HAP-1 (cell line): Measurements from ENCODE around the gene DRC3.

Experiments used
- DNase-seq, 2 experiments: peaks; one replicate each; pipeline ENCODE4 v3.0.0-alpha.2; 2016 to 2020; ENCODE audit warnings: low spot score in 2 of 2
- H3K27me3 ChIP-seq: fragments of 250-450 bp; sonication (Bioruptor Pico); 2 replicates; pipeline ENCODE4 v1.5.1; 2020; ENCODE audit warnings: low read depth, mild to moderate bottlenecking, moderate library complexity
- H3K36me3 ChIP-seq: fragments of 250-450 bp; sonication (Bioruptor Pico); replicated peaks from 2 replicates; pipeline ENCODE4 v1.5.1; 2020; ENCODE audit warnings: mild to moderate bottlenecking
- H3K4me1 ChIP-seq: fragments of 250-450 bp; sonication (Bioruptor Pico); 2 replicates; pipeline ENCODE4 v1.5.1; 2020; ENCODE audit warnings: mild to moderate bottlenecking
- H3K4me3 ChIP-seq: fragments of 250-450 bp; sonication (Bioruptor Pico); 2 replicates; pipeline ENCODE4 v1.5.1; 2020; ENCODE audit warnings: mild to moderate bottlenecking, moderate library complexity
- H3K9me3 ChIP-seq: fragments of 250-450 bp; sonication (Bioruptor Pico); 2 replicates; pipeline ENCODE4 v1.5.1; 2020; ENCODE audit warnings: mild to moderate bottlenecking, moderate library complexity
- in situ Hi-C: fragments of 300-500 bp; cut with MboI; formaldehyde crosslinking; loops from 3 replicates; pipeline ENCODE4 v1.14.3; 2020; ENCODE audit warnings: low sequenced_read_pairs, inconsistent platforms, mixed read lengths

Gene DRC3

DNA sequence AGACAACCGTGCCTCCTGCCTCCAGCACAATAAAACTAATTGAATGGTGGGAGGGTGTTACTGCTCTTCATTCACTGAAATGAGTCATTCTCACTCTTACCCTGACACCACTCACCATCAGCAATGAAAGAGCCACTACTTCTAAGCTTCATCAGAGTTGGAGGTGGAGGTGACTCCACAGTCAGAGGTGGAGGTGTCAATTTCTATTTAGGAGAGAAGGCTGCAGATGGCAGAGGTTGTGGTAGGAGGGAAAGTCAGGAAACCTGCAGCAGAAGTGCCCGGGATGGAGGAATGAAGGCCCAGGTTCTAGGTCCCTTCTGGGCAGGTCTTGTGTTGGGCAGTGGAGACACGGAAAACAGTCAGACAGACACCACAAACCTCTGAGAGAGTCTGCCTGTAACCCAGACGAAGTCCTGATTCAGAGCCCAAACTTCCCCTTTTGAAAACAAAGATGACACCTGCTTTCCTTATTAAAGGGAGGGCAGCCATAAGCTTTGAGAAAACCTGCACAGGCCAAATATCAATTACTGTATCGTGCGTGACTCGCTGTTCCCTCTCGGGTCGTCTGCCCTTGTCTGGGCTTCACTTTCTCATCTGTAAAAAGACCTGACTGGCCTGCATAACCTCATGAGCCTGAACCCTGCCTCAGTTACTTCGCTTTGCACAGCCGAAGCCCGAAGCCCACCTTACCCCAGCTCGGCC lies 65.6 kb downstream of the DRC3 start:
- Histone ChIP-seq H3K9me3 (no peaks in the 10 kb centered on the region), H3K4me3 (peak overlapping the region; percentile 78), H3K27me3 (no peaks in the 10 kb centered on the region), H3K36me3 (no peaks in the 10 kb centered on the region), H3K4me1 (peaks cover 15% of the 10 kb centered on the region)
- in situ Hi-C loops, result loop anchor here (10.0 kb wide), 2 partner anchors 213 to 363 kb away; no protein-coding TSS in a partner anchor
- no peak for DNase-seq

DNA sequence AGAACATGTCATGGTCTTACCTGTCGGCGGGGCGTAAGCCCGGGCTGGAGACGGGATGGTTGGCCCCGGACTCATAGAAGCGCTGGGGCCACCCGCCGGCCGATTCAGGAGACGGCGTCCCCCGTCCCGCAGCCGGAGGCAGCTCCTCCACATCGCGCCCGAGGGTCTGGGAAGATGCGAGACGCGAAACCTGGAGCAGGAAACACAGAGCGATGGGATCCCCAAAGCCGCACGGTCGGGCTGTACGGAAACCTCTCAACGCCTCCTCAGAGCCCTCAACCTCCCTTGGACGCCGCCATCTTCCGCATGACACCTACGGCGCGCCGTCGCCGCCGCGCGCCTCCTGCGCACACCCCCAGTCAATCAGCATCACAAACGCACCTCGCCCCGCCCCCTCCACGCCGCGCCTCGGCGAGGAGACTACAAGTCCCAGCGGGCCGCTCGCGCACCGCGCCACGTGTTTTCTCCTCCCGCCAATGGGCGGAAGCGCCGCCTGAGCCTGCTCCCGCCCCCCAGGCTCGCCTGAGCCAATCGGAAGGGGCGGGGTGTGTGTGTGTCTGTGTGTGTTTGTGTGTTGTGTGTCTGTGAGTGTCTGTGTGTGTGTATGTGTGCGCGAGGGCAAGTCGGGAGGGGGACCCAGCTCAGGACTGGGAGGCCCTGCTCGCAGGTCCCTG lies 66.3 kb downstream of the DRC3 start, which contains the start of the genes ATPAF2 and GID4:
TSS of gene ATPAF2 (minus strand) at position 308 of the 674 bp plus-strand sequence. CDS start at position 153, 155 bp downstream.
TSS of gene GID4 (plus strand) at position 548 of the 674 bp plus-strand sequence. CDS start at position 605, 57 bp downstream.
- Histone ChIP-seq H3K4me3 (peak within 1 kb of the TSS; percentile 78), H3K4me1 (peaks cover 15% of the 10 kb centered on the region), H3K27me3 (no peaks in the 10 kb centered on the region), H3K36me3 (no peaks in the 10 kb centered on the region), H3K9me3 (no peaks in the 10 kb centered on the region)
- in situ Hi-C loops, result loop anchor here (10.0 kb wide), 2 partner anchors 214 to 364 kb away; no protein-coding TSS in a partner anchor
- DNase-seq, result peak; percentile 96 to 100

DNA sequence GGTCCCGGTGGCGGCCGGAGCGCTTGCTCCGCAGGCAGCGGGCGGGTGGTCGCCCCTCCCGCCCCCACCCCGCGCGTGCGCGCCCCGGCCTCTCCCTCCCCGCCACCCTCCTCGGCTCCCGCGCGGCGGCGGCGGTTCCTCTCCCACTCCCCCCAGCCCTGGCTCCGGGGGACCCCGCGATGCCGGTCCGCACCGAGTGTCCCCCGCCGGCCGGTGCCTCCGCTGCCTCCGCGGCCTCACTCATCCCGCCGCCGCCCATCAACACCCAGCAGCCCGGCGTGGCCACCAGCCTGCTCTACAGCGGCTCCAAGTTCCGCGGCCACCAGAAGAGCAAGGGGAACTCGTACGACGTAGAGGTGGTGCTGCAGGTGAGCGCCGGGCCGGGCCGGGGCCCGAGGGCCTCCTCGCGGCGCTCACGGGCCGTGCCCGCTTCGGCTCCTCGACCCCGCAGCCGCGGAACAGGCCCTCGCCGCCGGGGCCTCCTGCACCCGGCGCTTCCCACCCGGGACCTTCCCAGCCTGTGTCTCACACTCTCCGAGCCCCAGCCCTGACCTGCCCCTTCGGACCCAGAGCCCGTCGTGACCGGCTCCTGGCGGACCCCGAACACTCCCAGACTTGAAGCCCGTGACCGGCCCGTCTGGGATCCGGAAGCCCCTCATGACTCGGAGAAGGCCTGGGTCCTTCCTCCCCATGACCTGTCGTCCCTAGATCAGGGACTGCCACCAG lies 67.0 kb downstream of the DRC3 start:
- Histone ChIP-seq H3K9me3 (no peaks in the 10 kb centered on the region), H3K36me3 (no peaks in the 10 kb centered on the region), H3K4me1 (peaks cover 15% of the 10 kb centered on the region), H3K27me3 (no peaks in the 10 kb centered on the region), H3K4me3 (peak overlapping the region; percentile 78)
- DNase-seq, result peak in 1 of 2 experiments; percentile 53
- in situ Hi-C loops, result loop anchor here (10.0 kb wide), 2 partner anchors 215 to 365 kb away; no protein-coding TSS in a partner anchor

DNA sequence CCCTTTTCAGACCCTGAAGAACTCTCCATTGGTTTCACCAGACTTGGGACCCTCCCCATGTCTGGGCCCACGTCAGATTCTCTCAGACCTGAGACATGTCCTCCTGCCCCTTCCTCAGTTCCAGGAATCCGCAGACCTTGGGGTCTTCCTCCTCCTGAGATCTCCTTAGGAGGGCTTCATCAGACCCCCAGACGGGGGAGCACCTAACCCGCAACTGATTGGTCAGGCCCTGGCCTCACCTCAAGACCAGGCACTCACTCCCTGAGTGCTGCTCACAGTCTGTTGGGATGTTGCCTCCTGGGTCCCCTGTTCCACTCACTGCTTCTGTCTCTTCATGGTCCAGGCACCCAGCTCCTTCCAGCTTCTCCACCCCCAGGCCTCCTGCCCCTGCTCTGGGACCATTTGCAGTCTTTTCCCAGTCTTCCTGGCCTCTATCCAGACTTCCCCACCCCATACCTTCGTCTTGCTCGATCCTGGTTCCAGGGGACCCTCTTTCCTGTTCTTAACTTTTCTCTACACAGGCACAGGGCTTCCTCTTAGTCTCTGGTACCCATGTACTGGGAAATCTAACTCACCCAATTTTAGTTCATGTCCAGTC lies 67.7 kb downstream of the DRC3 start:
- Histone ChIP-seq H3K4me3 (peak overlapping the region; percentile 78), H3K9me3 (no peaks in the 10 kb centered on the region), H3K27me3 (no peaks in the 10 kb centered on the region), H3K4me1 (peaks cover 15% of the 10 kb centered on the region), H3K36me3 (peaks cover 2% of the 10 kb centered on the region; the same call in 1 of the 2 replicates)
- in situ Hi-C loops, result no loop called here
- no peak for DNase-seq

DNA sequence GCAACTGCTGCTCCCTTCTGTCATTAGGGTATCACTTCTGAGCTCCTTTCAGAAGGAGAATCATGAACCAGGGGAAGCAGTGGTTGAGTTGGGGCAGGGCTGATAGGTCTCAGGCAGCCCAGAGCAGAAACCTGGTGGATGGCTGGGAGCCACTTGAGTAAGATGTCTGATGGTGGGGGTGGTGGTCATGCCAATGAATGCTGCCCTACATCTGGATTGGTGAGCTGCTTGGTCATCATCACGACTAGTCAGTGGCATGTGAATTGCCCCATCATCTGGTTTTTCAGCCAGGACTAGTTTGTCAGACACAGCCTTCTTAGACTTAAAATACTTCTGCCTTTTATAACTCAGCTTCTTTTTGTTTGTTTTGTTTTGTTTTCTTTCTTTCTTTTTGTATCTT lies 69.1 kb downstream of the DRC3 start:
- Histone ChIP-seq H3K9me3 (no peaks in the 10 kb centered on the region), H3K4me3 (no peak overlapping the region), H3K27me3 (no peaks in the 10 kb centered on the region), H3K36me3 (peaks cover 2% of the 10 kb centered on the region; the same call in 1 of the 2 replicates), H3K4me1 (peaks cover 15% of the 10 kb centered on the region)
- DNase-seq, result no peak
- in situ Hi-C loops, result no loop called here

DNA sequence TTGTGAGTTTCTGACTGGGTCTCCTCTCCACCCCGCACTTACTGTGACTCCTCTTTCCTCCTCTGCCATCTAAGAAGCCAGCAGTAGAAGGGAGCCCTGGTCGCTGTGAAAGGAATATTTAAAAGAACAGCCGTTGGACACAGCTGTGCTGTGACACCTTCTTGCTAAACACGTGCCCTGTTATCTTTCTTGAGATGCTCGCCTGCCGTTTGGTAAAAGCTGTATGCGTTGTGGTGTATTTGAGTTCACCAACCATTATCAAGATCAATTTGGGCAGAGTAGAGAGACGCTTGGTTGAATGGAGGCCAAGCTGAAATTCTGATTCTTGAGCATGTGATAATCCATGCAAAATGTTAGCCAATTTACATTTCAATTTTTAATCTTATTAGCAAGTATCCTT lies 70.3 kb downstream of the DRC3 start:
- Histone ChIP-seq H3K36me3 (peaks cover 10% of the 10 kb centered on the region), H3K9me3 (no peaks in the 10 kb centered on the region), H3K4me3 (no peak overlapping the region), H3K4me1 (peaks cover 9% of the 10 kb centered on the region), H3K27me3 (no peaks in the 10 kb centered on the region)
- DNase-seq, result no peak
- in situ Hi-C loops, result no loop called here

DNA sequence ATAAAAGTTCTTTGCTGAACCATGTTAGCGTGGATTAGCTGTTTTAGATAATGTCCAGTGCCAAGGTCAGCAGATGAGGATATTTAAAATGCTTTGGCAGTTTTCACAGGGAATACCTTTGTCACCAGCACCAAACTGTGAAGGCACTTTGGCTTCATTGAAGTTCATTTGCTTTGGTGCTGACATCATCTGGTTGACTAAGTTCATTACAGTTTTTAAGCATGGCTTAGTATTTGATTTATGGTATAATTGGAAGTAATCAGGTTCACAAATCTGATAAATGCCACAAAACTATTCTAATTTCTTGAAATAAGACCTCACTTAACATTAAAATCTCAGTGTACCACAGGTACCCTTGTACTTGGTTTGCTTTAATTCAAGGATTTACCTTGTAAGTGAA lies 70.8 kb downstream of the DRC3 start:
- Histone ChIP-seq H3K9me3 (no peaks in the 10 kb centered on the region), H3K4me3 (no peak overlapping the region), H3K27me3 (no peaks in the 10 kb centered on the region), H3K36me3 (peaks cover 10% of the 10 kb centered on the region), H3K4me1 (peaks cover 9% of the 10 kb centered on the region)
- DNase-seq, result peak in 1 of 2 experiments; percentile 36
- in situ Hi-C loops, result no loop called here

DNA sequence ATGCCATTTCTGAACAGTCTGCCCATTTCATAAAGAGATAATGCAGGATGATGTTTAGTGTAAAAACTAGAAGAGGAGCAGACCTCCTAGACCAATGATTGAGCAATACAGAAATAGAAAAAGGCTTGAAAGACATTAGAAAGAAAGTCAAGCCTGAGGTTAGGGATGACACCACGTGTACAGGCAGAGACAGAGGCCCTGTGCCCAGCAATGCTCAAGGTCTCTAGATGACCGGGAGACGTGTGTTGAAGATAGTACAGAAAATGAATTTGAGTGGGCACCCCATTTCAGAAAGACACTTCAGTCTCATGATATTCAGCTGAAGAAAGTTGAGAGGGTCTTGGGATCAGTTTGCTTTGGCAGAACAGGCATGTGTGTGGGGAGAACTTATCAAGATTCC lies 71.9 kb downstream of the DRC3 start:
- peaks cover 9% of the 10 kb centered on the region for H3K4me1 ChIP-seq
- no peaks in the 10 kb centered on the region for H3K9me3 ChIP-seq
- H3K36me3 ChIP-seq, result peaks cover 10% of the 10 kb centered on the region
- no peaks in the 10 kb centered on the region for H3K27me3 ChIP-seq
- no peak for DNase-seq
- in situ Hi-C loops, result no loop called here
- H3K4me3 ChIP-seq, result no peak overlapping the region

DNA sequence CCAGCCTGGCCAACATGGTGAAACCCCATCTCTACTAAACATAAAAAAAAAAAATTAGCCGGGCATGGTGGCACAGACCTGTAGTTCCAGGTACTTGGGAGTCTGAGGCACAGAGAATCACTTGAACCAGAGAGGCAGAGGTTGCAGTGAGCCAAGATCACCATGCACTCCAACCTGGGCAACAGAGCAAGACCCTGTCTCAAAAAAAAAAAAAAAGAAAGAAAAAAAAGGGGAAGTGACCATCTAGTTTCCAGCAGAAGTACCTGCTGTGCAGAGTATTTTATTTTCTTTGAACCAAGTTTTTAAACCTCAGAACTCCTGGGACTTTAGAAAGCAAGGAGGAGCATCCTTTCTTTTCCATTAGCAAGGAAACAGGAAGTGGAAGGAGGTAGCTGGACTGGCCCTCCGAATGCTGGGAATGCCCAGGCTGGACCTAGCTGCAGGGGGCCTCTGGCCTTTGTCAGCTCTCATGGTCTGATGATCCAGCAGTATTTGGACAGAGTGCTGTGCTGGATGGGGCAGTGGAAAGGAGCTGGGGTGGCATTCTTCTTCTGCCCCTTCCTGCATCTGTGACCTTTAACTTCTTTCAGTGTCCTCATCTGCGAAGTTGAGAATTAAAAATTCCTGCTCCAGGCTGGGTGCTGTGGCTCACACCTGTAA lies 73.2 kb downstream of the DRC3 start:
- H3K4me1 ChIP-seq, result peaks cover 1% of the 10 kb centered on the region
- DNase-seq, result no peak
- H3K9me3 ChIP-seq, result no peaks in the 10 kb centered on the region
- no peaks in the 10 kb centered on the region for H3K27me3 ChIP-seq
- in situ Hi-C loops, result no loop called here
- H3K4me3 ChIP-seq, result no peak overlapping the region
- peaks cover 10% of the 10 kb centered on the region for H3K36me3 ChIP-seq

DNA sequence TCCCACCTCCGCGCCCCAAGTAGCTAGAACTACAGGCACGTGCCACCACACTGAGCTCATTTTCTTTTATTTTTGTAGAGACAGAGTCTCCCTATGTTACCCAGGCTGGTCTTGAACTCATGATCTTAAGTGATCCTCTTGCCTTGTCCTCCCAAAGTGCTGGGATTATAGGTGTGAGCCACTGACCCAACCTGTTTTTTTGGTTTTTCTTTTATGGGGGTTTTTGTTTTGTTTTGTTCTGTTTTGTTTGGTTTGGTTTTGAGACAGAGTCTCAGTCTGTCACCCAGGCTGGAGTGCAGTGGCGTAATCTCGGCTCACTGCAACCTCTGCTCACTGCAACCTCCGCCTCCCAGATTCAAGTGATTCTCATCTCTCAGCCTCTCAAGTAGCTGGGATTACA lies 82.9 kb downstream of the DRC3 start:
- Histone ChIP-seq H3K9me3 (no peaks in the 10 kb centered on the region), H3K36me3 (peaks cover 19% of the 10 kb centered on the region), H3K27me3 (no peaks in the 10 kb centered on the region), H3K4me3 (no peak overlapping the region), H3K4me1 (no peaks in the 10 kb centered on the region)
- in situ Hi-C loops, result no loop called here
- DNase-seq, result no peak

DNA sequence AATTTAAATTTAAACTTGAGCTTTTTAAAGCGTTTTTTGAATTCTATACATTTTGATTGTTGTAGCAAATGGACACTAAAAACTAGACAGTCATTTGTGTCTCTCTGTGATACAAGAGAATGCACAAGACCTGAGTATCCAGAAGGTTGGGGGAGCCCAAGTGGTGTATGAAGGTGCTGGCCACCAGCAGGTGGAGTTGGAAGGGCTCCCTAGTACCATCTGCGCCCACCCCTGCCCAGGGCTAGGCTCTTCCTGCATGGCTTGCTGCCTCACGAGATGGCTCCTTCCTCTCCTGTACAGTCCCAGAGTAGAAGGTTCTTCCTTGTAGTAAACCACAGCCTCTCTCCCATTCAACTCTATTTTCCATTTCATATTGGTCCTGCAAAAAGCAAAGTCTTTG lies 83.6 kb downstream of the DRC3 start:
- no peaks in the 10 kb centered on the region for H3K9me3 ChIP-seq
- H3K4me3 ChIP-seq, result no peak overlapping the region
- no peaks in the 10 kb centered on the region for H3K4me1 ChIP-seq
- H3K36me3 ChIP-seq, result peaks cover 19% of the 10 kb centered on the region
- in situ Hi-C loops, result no loop called here
- no peaks in the 10 kb centered on the region for H3K27me3 ChIP-seq
- no peak for DNase-seq

DNA sequence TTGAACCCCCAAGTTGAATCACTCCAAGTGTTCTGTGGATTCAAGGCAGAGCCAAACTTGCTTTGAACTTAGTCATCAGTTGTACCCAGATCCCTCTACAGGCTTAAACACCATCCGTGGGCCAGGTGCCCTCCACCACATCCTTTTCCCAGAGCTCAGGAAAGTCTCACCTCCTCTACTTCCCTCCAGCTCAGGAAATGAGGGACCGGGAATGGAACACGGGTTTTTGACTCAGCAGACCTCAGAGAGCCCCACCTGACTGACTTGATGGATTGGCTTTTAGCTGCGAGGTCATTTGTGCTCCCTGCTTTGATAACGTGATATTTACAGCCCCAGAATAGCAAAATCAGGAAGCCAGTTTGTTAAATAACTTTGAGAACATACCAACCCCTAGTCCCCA lies 86.6 kb downstream of the DRC3 start:
- no peak for DNase-seq
- Histone ChIP-seq H3K4me3 (no peak overlapping the region), H3K4me1 (no peaks in the 10 kb centered on the region), H3K36me3 (peaks cover 20% of the 10 kb centered on the region), H3K9me3 (no peaks in the 10 kb centered on the region), H3K27me3 (no peaks in the 10 kb centered on the region)
- in situ Hi-C loops, result no loop called here

DNA sequence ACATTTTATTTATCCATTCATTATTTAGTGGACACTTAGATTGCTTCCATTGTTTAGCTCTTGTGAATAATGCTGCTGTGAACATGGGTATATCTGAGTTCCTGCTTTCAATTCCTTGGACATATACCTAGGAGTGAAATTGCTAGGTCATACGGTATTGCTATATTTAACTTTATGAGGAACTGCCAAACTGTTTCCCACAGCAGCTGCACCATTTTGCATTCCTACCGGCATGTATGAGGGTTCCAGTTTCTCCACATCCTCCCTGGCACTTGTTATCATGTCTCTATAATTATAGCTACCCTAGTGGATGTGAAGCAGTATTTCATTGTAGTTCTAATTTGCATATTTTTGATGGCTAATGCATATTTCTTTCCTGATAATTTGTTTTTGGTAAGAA lies 91.4 kb downstream of the DRC3 start:
- Histone ChIP-seq H3K36me3 (peaks cover 13% of the 10 kb centered on the region), H3K4me1 (no peaks in the 10 kb centered on the region), H3K9me3 (no peaks in the 10 kb centered on the region), H3K4me3 (no peak overlapping the region), H3K27me3 (no peaks in the 10 kb centered on the region)
- DNase-seq, result no peak
- in situ Hi-C loops, result no loop called here
